ENCODE data around the gene CRTC3.
"Not testable (repeated sequence)": the region's sequence is repeated elsewhere in the genome, so short reads cannot be mapped to it uniquely, and the experiment has no call there.

Gene CRTC3

GRCh38 chr15:90650117-90650955, 120.6 kb downstream of the CRTC3 start:
- no peak for DNase-seq (ENCODE audit: low read depth, low spot score)

GRCh38 chr15:90650956-90651689, 121.4 kb downstream of the CRTC3 start:
- no peak for DNase-seq (ENCODE audit: low read depth, low spot score)

- DNase-seq (ENCODE audit: low read depth, low spot score) = no peak
Observed at GRCh38 chr15:90654233-90655136, 124.8 kb downstream of the CRTC3 start.

GRCh38 chr15:90657520-90658172, 127.9 kb downstream of the CRTC3 start:
- DNase-seq (ENCODE audit: low read depth, low spot score) = not testable (repeated sequence)

GRCh38 chr15:90659481-90659880, 129.8 kb downstream of the CRTC3 start:
- DNase-seq (ENCODE audit: low read depth, low spot score) = no peak

- peak; percentile 68 for DNase-seq (ENCODE audit: low read depth, low spot score)
Observed at GRCh38 chr15:90660195-90660998, 130.7 kb downstream of the CRTC3 start.

GRCh38 chr15:90660999-90661330, 131.2 kb downstream of the CRTC3 start:
- not testable (repeated sequence) for DNase-seq (ENCODE audit: low read depth, low spot score)

- DNase-seq (ENCODE audit: low read depth, low spot score) = not testable (repeated sequence)
Observed at GRCh38 chr15:90664081-90664461, 134.3 kb downstream of the CRTC3 start.

- DNase-seq (ENCODE audit: low read depth, low spot score) = no peak
Observed at GRCh38 chr15:90664650-90665287, 135.0 kb downstream of the CRTC3 start.

GRCh38 chr15:90665288-90666134, 135.8 kb downstream of the CRTC3 start:
- DNase-seq (ENCODE audit: low read depth, low spot score) = no peak

- DNase-seq (ENCODE audit: low read depth, low spot score) = no peak
Observed at GRCh38 chr15:90666135-90666909, 136.6 kb downstream of the CRTC3 start.

GRCh38 chr15:90667073-90667754, 137.5 kb downstream of the CRTC3 start:
- DNase-seq (ENCODE audit: low read depth, low spot score) = no peak

- DNase-seq (ENCODE audit: low read depth, low spot score) = not testable (repeated sequence)
Observed at GRCh38 chr15:90667755-90668345, 138.1 kb downstream of the CRTC3 start.

GRCh38 chr15:90670631-90671030, 140.9 kb downstream of the CRTC3 start:
- not testable (repeated sequence) for DNase-seq (ENCODE audit: low read depth, low spot score)

- no peak for DNase-seq (ENCODE audit: low read depth, low spot score)
Observed at GRCh38 chr15:90671216-90671615, 141.5 kb downstream of the CRTC3 start.

- not testable (repeated sequence) for DNase-seq (ENCODE audit: low read depth, low spot score)
Observed at GRCh38 chr15:90673357-90673756, 143.6 kb downstream of the CRTC3 start.

- no peak for DNase-seq (ENCODE audit: low read depth, low spot score)
Observed at GRCh38 chr15:90674476-90674875, 144.8 kb downstream of the CRTC3 start.
